ENCODE results near the gene BMF.

Gene BMF

GRCh38 chr15:40047415-40048210 lies 61.1 kb downstream of the BMF start:
- DNase-seq, result peak in 1 of 2 donors; percentile 13

- DNase-seq, result no peak
Measured at GRCh38 chr15:40046721-40047414, 61.8 kb downstream of the BMF start.

- no peak for DNase-seq
Measured at GRCh38 chr15:40045572-40046217, 63.0 kb downstream of the BMF start.

- peak; percentile 69 to 72 for DNase-seq
Measured at GRCh38 chr15:40044717-40045571, 63.7 kb downstream of the BMF start.

- DNase-seq, result no peak
Measured at GRCh38 chr15:40043927-40044716, 64.6 kb downstream of the BMF start.

- DNase-seq, result no peak
Measured at GRCh38 chr15:40042791-40043320, 65.8 kb downstream of the BMF start.

- DNase-seq, result no peak
Measured at GRCh38 chr15:40040770-40041169, 67.9 kb downstream of the BMF start.

GRCh38 chr15:40040293-40040635 lies 68.4 kb downstream of the BMF start:
- DNase-seq, result no peak

GRCh38 chr15:40038638-40039543 lies 69.8 kb downstream of the BMF start, which contains the start of gene SRP14:
TSS of gene SRP14 (minus strand) at chr15:40039181. CDS start at chr15:40039116, 65 bp downstream.
- peak; percentile 94 to 96 for DNase-seq

GRCh38 chr15:40038275-40038637 lies 70.4 kb downstream of the BMF start:
- no peak for DNase-seq

All from hippocampal formation (tissue), 2 donors.